ENCODE results near the gene UQCRC1.

The UQCRC1 gene

GRCh38 chr3:48572517-48572916 is 36.9 kb downstream of the UQCRC1 start:
- DNase-seq (ENCODE audit: low read depth in 3 of 3) = no peak

- DNase-seq (ENCODE audit: low read depth in 3 of 3) = no peak
These were observed 37.5 kb downstream of the UQCRC1 start for GRCh38 chr3:48571938-48572337.

- DNase-seq (ENCODE audit: low read depth in 3 of 3) = no peak
These were observed 39.5 kb downstream of the UQCRC1 start for GRCh38 chr3:48569808-48570450.

- DNase-seq (ENCODE audit: low read depth in 3 of 3) = no peak
These were observed 40.0 kb downstream of the UQCRC1 start for GRCh38 chr3:48569400-48569799.

GRCh38 chr3:48568476-48568875 is 41.0 kb downstream of the UQCRC1 start:
- DNase-seq (ENCODE audit: low read depth in 3 of 3) = no peak

GRCh38 chr3:48567500-48567899 is 41.9 kb downstream of the UQCRC1 start:
- no peak for DNase-seq (ENCODE audit: low read depth in 3 of 3)

GRCh38 chr3:48567090-48567489 is 42.4 kb downstream of the UQCRC1 start:
- no peak for DNase-seq (ENCODE audit: low read depth in 3 of 3)

- no peak for DNase-seq (ENCODE audit: low read depth in 3 of 3)
These were observed 43.1 kb downstream of the UQCRC1 start for GRCh38 chr3:48566401-48566760.

GRCh38 chr3:48565591-48566400 is 43.6 kb downstream of the UQCRC1 start:
- DNase-seq (ENCODE audit: low read depth in 3 of 3) = no peak

- no peak for DNase-seq (ENCODE audit: low read depth in 3 of 3)
These were observed 44.3 kb downstream of the UQCRC1 start for GRCh38 chr3:48565186-48565585.

- no peak for DNase-seq (ENCODE audit: low read depth in 3 of 3)
These were observed 44.8 kb downstream of the UQCRC1 start for GRCh38 chr3:48564667-48565066.

GRCh38 chr3:48564022-48564421 is 45.4 kb downstream of the UQCRC1 start:
- no peak for DNase-seq (ENCODE audit: low read depth in 3 of 3)

GRCh38 chr3:48563382-48563918 is 46.0 kb downstream of the UQCRC1 start, which contains the start of gene UCN2:
TSS of gene UCN2 (minus strand) at chr3:48563781. CDS start at chr3:48563124, 657 bp downstream.
- no peak for DNase-seq (ENCODE audit: low read depth in 3 of 3)

- DNase-seq (ENCODE audit: low read depth in 3 of 3) = no peak
These were observed 46.9 kb downstream of the UQCRC1 start for GRCh38 chr3:48562367-48563095.

- no peak for DNase-seq (ENCODE audit: low read depth in 3 of 3)
These were observed 48.3 kb downstream of the UQCRC1 start for GRCh38 chr3:48561045-48561736.

- DNase-seq (ENCODE audit: low read depth in 3 of 3) = no peak
These were observed 48.8 kb downstream of the UQCRC1 start for GRCh38 chr3:48560648-48561018.

GRCh38 chr3:48558493-48559134 is 50.8 kb downstream of the UQCRC1 start:
- DNase-seq (ENCODE audit: low read depth in 3 of 3) = no peak

GRCh38 chr3:48556796-48557626 is 52.4 kb downstream of the UQCRC1 start, which contains the start of gene PFKFB4:
TSS of gene PFKFB4 (minus strand) at chr3:48556803. CDS start at chr3:48556777, 26 bp downstream.
- peak; percentile 98 to 99 (median 99) for DNase-seq (ENCODE audit: low read depth in 3 of 3)

GRCh38 chr3:48555949-48556795 is 53.3 kb downstream of the UQCRC1 start:
- no peak for DNase-seq (ENCODE audit: low read depth in 3 of 3)
